ENCODE data around the gene TYMS. TPM values are rescaled to one million over a fixed set of nuclear protein-coding genes. Genes with fewer than 3 reads are reported as not detected.

The TYMS gene
- polyA plus RNA-seq, 3 donors = not detected

DNA sequence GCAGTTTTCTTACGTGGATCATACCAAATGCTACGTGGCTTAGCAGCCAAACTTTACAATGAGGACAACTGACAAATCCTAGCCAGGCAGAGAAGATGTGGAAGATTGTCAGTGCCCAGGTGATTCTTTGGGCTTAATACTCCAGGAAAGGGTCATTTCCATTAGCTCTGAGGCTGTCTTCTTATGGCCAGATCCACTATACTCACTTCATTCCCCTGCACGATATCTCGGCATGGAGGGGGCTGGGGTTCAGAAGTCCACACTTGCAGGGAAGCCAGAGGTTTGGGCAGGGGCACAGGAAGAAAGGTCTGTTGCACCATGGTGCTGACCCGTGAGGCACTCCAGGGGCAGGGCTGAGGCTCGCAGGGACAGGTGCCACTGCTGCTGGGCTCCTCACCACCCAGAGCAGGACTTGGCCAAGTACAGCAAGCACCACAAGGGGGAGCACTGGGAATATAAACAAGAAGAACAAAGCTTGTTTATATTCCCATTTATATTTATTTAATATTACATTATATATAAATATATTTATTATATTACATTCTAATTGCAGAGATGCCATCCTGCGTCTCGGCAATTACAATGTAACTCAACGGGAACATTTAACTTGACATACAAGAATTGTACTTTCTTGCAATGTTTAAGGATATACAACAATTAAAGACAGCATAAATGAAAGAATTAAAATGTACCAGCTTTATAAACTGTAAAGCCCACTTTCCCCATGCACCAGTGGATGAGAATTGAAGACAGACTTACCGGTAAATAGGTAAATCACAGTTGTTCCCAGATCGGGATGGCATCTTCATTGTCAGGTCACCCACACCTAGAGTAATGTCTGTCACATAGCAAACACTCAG is 33.5 kb upstream of the TYMS start:
- peaks cover 9 to 24% (median 13%) of the 10 kb centered on the region in 3 donors for H3K27me3 Mint-ChIP-seq (ENCODE audit: low read depth in 3 of 3)
- Histone ChIP-seq H3K27me3 (ENCODE audit: control insufficient read depth in 2 of 2, insufficient read depth in 2 of 2, low read length in 2 of 2) (peaks cover 4 to 5% of the 10 kb centered on the region in 2 donors), H3K4me3 (replicated peaks in 1 of 3; ENCODE audit: low read depth in 2 of 3, low read length in 3 of 3) (no peak overlapping the region), H3K4me1 (ENCODE audit: control insufficient read depth in 1 of 2, insufficient read depth in 2 of 2, low read length in 2 of 2) (no peaks in the 10 kb centered on the region), H3K9me3 (replicated peaks in 1 of 2; ENCODE audit: control insufficient read depth in 1 of 2, insufficient read depth in 1 of 2, low read length in 2 of 2) (no peaks in the 10 kb centered on the region), H3K4me2 (replicated peaks; ENCODE audit: extremely low read depth, low read length, poor library complexity, severe bottlenecking) (no peak overlapping the region), H3K9ac (ENCODE audit: insufficient read depth, low read length, poor library complexity, severe bottlenecking) (no peak overlapping the region), H3K36me3 (replicated peaks in 1 of 2; ENCODE audit: control insufficient read depth in 1 of 2, insufficient read depth in 2 of 2, low read length in 2 of 2) (no peaks in the 10 kb centered on the region), H4K20me1 (ENCODE audit: insufficient read depth, low read length) (no peaks in the 10 kb centered on the region), H3K79me2 (ENCODE audit: insufficient read depth, low read length) (no peaks in the 10 kb centered on the region), H2AFZ (ENCODE audit: insufficient read depth, low read depth, low read length, poor library complexity, severe bottlenecking) (no peak overlapping the region), H3K27ac (ENCODE audit: low read depth in 1 of 2, low read length in 2 of 2) (no peak overlapping the region)
- intact Hi-C loops (cut with micrococcal nuclease) = no loop called here
- TF ChIP-seq CTCF (IDR thresholded peaks at IDR 0.05) = peak; percentile 88
- H3K4me1 Mint-ChIP-seq = no peaks in the 10 kb centered on the region
- H3K27ac Mint-ChIP-seq = peak overlapping the region in 1 of 7 donors; percentile 23
- no peaks in the 10 kb centered on the region for H3K36me3 Mint-ChIP-seq
- peak; percentile 29 to 48 (median 35) for DNase-seq
- no peaks in the 10 kb centered on the region for H3K9me3 Mint-ChIP-seq
- H3K4me3 Mint-ChIP-seq = no peak overlapping the region
- 67% methylated on average over 3 of the region's 11 CpGs for WGBS (ENCODE audit: insufficient coverage)

DNA sequence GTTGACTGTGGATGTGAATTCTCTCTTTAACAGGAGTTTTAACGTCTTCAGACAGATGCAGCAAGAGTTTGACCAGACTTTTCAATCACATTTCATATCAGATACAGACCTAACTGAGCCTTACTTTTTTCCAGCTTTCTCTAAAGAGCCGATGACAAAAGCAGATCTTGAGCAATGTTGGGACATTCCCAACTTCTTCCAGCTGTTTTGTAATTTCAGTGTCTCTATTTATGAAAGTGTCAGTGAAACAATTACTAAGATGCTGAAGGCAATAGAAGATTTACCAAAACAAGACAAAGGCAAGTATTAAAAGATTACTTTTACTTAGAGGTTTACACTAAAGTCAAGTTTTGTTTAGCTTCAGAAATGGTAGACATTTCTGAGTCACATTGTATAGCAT is 30.2 kb upstream of the TYMS start:
- Mint-ChIP-seq H3K4me3 (no peak overlapping the region), H3K4me1 (no peaks in the 10 kb centered on the region), H3K27ac (no peak overlapping the region), H3K27me3 (ENCODE audit: low read depth in 3 of 3) (peaks cover 8 to 21% (median 11%) of the 10 kb centered on the region in 3 donors), H3K36me3 (no peaks in the 10 kb centered on the region), H3K9me3 (peaks cover 0 to 4% (median 0%) of the 10 kb centered on the region in 7 donors)
- H3K4me1 ChIP-seq (ENCODE audit: control insufficient read depth in 1 of 2, insufficient read depth in 2 of 2, low read length in 2 of 2) = no peaks in the 10 kb centered on the region
- H3K9me3 ChIP-seq (replicated peaks in 1 of 2; ENCODE audit: control insufficient read depth in 1 of 2, insufficient read depth in 1 of 2, low read length in 2 of 2) = no peaks in the 10 kb centered on the region
- no peak overlapping the region for H3K4me3 ChIP-seq (replicated peaks in 1 of 3; ENCODE audit: low read depth in 2 of 3, low read length in 3 of 3)
- H3K79me2 ChIP-seq (ENCODE audit: insufficient read depth, low read length) = no peaks in the 10 kb centered on the region
- no peak overlapping the region for H3K9ac ChIP-seq (ENCODE audit: insufficient read depth, low read length, poor library complexity, severe bottlenecking)
- no peak for TF ChIP-seq CTCF (IDR thresholded peaks at IDR 0.05)
- intact Hi-C loops (cut with micrococcal nuclease) = loop anchor here (5.0 kb wide), 1 partner anchor 205 kb away; no protein-coding TSS in a partner anchor
- no peaks in the 10 kb centered on the region for H3K36me3 ChIP-seq (replicated peaks in 1 of 2; ENCODE audit: control insufficient read depth in 1 of 2, insufficient read depth in 2 of 2, low read length in 2 of 2)
- H3K27me3 ChIP-seq (ENCODE audit: control insufficient read depth in 2 of 2, insufficient read depth in 2 of 2, low read length in 2 of 2) = peaks cover 2 to 5% of the 10 kb centered on the region in 2 donors
- H3K4me2 ChIP-seq (replicated peaks; ENCODE audit: extremely low read depth, low read length, poor library complexity, severe bottlenecking) = no peak overlapping the region
- H2AFZ ChIP-seq (ENCODE audit: insufficient read depth, low read depth, low read length, poor library complexity, severe bottlenecking) = no peak overlapping the region
- no CpG with 5 or more reads among the region's 2 CpGs for WGBS (ENCODE audit: insufficient coverage)
- no peaks in the 10 kb centered on the region for H4K20me1 ChIP-seq (ENCODE audit: insufficient read depth, low read length)
- H3K27ac ChIP-seq (ENCODE audit: low read depth in 1 of 2, low read length in 2 of 2) = no peak overlapping the region
- peak in 1 of 3 donors; percentile 8 for DNase-seq
